Measurements from ENCODE around the gene EFNA2.
A peak's percentile ranks its signal among the peaks of the same experiment; 100 is the strongest.

The EFNA2 gene

GRCh38 chr19:1285737-1286360 lies at the start of gene EFNA2:
Gene EFNA2 (plus strand): TSS chr19:1285873. CDS start chr19:1286169, 296 bp downstream.
- H3K4me3 ChIP-seq (ENCODE audit: low read length), result peak within 1 kb of the TSS; percentile 23
- no peak for DNase-seq (ENCODE audit: low read depth)
- TF ChIP-seq CTCF (conservative IDR thresholded peaks at IDR 0.05; ENCODE audit: low read depth, low read length), result no peak

DNA sequence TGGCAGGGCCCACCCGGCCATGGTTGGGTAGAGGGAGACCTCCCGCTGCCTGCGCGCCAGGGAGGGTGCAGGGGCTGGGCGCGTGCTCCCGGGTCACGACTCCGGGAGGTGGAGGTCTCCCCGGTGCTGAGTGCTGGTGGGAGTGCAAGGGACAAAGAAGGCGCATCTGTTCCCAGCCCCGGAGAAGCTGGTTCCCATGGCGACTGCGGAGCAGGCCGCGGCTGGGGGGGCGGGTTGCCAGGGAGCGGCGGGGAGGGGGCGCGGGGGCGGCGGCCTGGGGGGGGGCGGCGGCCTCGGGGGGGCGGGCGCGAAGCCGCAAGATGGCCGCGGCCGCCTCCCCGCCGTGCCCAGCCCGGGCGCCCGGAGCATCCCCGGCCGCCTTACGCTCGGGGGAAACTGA lies 49.1 kb upstream of the EFNA2 start:
- peak overlapping the region; percentile 73 for H3K4me3 ChIP-seq (ENCODE audit: low read length)
- TF ChIP-seq CTCF (conservative IDR thresholded peaks at IDR 0.05; ENCODE audit: low read depth, low read length), result no peak

GRCh38 chr19:1237027-1237659 lies 48.5 kb upstream of the EFNA2 start:
- H3K4me3 ChIP-seq (ENCODE audit: low read length), result peak overlapping the region; percentile 73
- no peak for TF ChIP-seq CTCF (conservative IDR thresholded peaks at IDR 0.05; ENCODE audit: low read depth, low read length)
- DNase-seq (ENCODE audit: low read depth), result no peak

More for the DNA sequence above, 49.1 kb upstream of the EFNA2 start:
- DNase-seq (ENCODE audit: low read depth), result no peak

DNA sequence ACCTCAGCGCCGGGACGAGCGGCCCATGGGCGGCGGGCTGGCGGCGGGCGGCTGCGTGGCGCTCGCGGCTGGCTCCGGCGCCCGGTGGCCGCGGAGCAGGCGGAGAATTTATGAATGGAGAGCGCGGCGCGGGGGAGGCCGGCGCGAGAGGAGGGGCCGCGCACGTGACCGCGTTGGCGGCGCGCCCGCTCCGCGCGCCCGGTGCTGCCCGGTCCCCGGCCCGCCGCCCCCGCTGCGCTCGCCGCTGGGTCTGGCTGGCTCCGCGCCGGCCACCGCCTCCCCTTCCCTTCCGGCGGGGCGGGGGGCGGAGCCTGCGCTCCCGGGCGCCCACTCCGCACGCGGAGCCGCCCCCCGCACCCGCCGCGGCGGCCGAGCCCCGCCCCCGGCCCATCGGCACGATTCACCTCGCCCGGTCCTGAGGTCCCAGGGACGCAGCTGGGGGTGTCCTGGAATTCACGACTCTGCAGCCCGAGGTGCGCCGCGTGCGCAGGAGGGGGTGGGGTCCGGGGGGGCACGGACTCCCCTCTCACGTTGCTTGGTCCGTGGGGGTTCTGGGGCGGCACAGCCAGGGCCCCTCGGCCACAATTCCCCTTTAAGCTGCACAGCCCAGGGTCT lies 47.8 kb upstream of the EFNA2 start, which contains the start of gene CBARP:
Gene CBARP (minus strand): TSS at position 252 of the 615 bp plus-strand sequence. CDS start 1,905 bp downstream, outside the sequence.
- no peak for TF ChIP-seq CTCF (conservative IDR thresholded peaks at IDR 0.05; ENCODE audit: low read depth, low read length)
- no peak for DNase-seq (ENCODE audit: low read depth)
- H3K4me3 ChIP-seq (ENCODE audit: low read length), result peak within 1 kb of the TSS; percentile 73

DNA sequence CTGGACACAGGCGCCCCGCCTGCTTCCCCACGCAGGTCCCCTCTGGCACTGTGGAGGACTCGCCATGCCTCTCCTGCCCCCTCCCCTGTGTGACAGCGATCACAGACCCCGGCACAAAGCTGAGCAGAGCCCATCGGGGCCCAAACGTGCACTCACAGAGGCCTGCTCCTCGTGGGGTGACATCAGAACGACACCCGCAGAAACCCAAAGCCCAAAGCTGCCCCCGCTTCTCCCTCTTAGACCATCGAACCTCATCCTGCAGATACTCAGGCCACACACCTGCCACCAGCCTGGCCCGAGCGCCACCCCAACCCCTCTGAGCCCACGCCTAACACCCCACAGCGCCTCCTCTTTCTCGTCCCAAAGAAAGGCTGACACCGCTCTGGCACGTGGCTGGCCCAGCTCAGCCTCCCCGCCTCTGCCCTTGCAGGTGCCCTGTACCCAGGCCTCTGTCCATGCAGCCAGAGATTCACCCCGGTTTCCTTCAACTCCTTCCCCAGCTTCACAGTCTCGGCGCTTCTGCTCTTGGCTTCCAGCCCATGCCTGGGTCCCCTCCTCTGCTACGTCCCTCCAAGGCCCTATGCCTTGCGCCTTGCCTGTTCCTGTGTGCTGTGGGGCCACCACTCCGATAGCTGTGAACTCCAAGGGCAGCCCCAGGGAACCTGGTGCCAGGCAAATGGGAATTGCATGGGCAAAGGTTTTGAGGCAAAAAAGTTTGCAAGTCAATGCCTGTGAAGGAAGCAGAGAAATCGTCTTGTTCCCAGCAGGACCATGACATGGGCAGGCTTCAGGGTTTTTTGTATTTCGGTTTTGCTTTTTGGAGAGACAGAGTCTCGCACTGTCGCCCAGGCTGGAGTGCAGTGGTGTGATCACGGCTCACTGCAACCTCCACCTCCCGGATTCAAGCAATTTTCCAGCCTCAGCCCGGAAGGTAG lies 47.0 kb upstream of the EFNA2 start:
- TF ChIP-seq CTCF (conservative IDR thresholded peaks at IDR 0.05; ENCODE audit: low read depth, low read length), result no peak
- peak overlapping the region; percentile 39 for H3K4me3 ChIP-seq (ENCODE audit: low read length)
- DNase-seq (ENCODE audit: low read depth), result no peak

- no peak overlapping the region for H3K4me3 ChIP-seq (ENCODE audit: low read length)
- no peak for TF ChIP-seq CTCF (conservative IDR thresholded peaks at IDR 0.05; ENCODE audit: low read depth, low read length)
- DNase-seq (ENCODE audit: low read depth), result no peak
These were observed 46.3 kb upstream of the EFNA2 start for GRCh38 chr19:1239420-1239795.

Data from retinal pigment epithelial cell (primary cell).